Memory B cell (primary cell): ENCODE results near the gene CDK11B.

ENCODE experiments used
- ATAC-seq: fragments of 150-1000 bp; cut with Tn5 transposase; 2 replicates; pipeline ENCODE4 v1.10.0; 2021; ENCODE audit warnings: low read depth, mild to moderate bottlenecking, moderate library complexity
- DNase-seq, 2 donors: peaks; one replicate each; pipeline ENCODE4 v3.0.0; 2022; ENCODE audit warnings: low spot score in 2 of 2
- H3K27ac Mint-ChIP-seq: one replicate; pipeline ENCODE4 v1.8.0; 2022; ENCODE audit warnings: mild to moderate bottlenecking, moderate library complexity, mixed read lengths
- H3K27me3 Mint-ChIP-seq: one replicate; pipeline ENCODE4 v1.8.0; 2022; ENCODE audit warnings: mixed read lengths
- H3K36me3 Mint-ChIP-seq: one replicate; pipeline ENCODE4 v1.8.0; 2022; ENCODE audit warnings: mild to moderate bottlenecking, mixed read lengths
- H3K4me1 Mint-ChIP-seq: one replicate; pipeline ENCODE4 v1.8.0; 2022; ENCODE audit warnings: mixed read lengths
- H3K4me3 Mint-ChIP-seq: one replicate; pipeline ENCODE4 v1.8.0; 2022; ENCODE audit warnings: mild to moderate bottlenecking, moderate library complexity, mixed read lengths
- H3K9me3 Mint-ChIP-seq: one replicate; pipeline ENCODE4 v1.8.0; 2022; ENCODE audit warnings: mixed read lengths

Gene CDK11B

DNA sequence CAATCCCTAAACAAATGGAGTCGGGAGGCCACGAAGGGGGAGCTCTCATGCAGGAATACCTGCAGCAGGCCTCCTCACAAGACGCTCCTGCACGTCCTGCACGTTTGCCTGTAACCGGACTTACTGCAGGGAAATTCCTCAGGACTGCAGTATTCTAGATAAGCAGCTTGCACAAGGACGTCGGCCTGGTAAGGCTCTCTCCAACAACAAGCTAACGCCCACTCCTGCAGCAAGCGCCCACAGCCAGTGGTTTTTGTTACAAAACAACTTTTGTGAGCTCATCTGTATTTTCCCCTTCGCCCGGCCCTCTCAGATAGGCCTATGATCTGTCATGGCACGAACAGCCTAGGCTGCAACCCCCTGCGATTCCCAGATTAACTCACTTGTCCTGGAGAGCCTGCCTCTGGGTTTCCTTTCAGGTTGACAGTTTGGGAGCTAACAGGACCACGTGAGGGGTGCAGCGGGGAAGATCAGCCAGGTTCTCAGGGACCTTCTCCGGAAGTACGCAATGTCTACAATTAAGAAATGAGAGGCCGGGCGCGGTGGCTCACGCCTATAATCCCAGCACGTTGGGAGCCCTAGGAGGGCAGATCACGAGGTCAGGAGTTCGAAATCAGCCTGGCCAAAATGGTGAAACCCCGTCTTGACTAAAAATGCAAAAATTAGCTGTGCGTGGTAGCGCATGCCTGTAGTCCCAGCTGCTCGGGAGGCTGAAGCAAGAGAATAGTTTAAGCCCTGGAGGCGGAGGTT, 44.4 kb downstream of the CDK11B start:
- H3K9me3 Mint-ChIP-seq: no peaks in the 10 kb centered on the region
- H3K27me3 Mint-ChIP-seq: no peaks in the 10 kb centered on the region
- DNase-seq: no peak
- peak overlapping the region; percentile 96 for H3K27ac Mint-ChIP-seq
- peaks cover 11% of the 10 kb centered on the region for H3K4me1 Mint-ChIP-seq
- no peak for ATAC-seq
- peak overlapping the region; percentile 99 for H3K4me3 Mint-ChIP-seq
- peaks cover 1% of the 10 kb centered on the region for H3K36me3 Mint-ChIP-seq

DNA sequence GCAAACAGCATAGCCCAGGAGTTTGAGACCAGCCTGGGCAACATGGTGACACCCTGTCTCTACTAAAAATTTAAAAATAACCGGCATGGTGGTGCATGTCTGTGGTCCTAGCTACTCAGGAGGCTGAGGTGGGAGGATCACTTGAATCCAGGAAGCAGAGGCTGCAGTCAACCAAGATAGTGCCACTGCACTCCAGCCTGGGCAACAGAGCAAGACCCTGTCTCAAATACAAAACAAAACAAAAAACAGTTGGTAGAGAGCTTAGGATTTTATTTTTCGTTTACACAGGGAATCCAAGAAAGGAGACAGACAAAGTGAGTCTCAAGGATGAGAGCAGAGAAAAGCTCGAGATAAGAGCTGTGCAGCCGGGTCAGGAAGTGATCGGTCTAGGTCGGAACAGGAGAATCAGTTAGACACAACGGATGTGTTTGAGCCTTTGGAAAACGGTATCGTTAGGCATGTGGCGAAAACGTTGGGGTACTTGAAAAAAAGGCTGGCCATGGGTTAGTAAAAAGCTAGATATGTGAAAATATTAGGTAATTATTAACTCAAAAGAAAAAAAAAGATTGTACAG, 45.2 kb downstream of the CDK11B start:
- Mint-ChIP-seq H3K9me3 (no peaks in the 10 kb centered on the region), H3K4me1 (peaks cover 11% of the 10 kb centered on the region), H3K27me3 (no peaks in the 10 kb centered on the region), H3K27ac (peak overlapping the region; percentile 45), H3K4me3 (peak overlapping the region; percentile 75), H3K36me3 (no peaks in the 10 kb centered on the region)
- ATAC-seq: no peak
- no peak for DNase-seq

DNA sequence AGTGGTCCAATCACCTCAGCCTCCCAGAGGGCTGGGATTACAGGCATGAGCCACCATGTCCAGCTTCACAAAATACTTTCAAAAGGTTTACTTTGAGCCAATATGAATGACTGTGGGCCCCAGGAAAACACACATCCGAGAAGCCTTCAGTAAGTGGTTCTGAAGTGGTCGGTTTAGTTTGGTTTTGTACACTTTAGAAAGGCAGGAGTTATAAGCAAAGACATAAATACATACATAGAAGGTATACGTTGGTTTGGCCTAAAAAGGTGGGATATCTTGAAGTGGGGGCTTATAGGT, 46.8 kb downstream of the CDK11B start:
- Mint-ChIP-seq H3K27ac (no peak overlapping the region), H3K9me3 (no peaks in the 10 kb centered on the region), H3K4me3 (no peak overlapping the region), H3K36me3 (no peaks in the 10 kb centered on the region), H3K27me3 (no peaks in the 10 kb centered on the region), H3K4me1 (peaks cover 14% of the 10 kb centered on the region)
- no peak for ATAC-seq
- no peak for DNase-seq

DNA sequence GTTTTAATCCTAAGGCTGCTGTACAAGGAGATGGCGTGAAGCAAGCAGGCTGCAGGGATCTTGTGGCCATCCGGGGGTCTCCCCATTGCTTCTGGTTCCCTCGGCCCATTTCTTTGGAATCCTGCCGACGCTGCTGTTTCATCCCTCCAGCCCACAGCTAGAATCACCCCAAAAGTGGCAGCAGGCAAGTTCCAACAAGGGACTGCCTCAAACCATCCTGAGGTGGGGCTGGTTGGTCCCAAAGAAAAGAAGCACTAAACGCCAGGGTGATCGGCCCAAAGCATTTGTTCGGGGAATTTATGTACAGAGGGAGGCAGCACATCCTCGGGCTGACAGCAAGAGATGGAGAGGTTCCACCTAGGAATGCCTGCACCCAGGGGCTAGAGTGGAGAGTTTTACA, 48.0 kb downstream of the CDK11B start:
- Mint-ChIP-seq H3K27me3 (no peaks in the 10 kb centered on the region), H3K4me3 (no peak overlapping the region)
- ATAC-seq: no peak

DNA sequence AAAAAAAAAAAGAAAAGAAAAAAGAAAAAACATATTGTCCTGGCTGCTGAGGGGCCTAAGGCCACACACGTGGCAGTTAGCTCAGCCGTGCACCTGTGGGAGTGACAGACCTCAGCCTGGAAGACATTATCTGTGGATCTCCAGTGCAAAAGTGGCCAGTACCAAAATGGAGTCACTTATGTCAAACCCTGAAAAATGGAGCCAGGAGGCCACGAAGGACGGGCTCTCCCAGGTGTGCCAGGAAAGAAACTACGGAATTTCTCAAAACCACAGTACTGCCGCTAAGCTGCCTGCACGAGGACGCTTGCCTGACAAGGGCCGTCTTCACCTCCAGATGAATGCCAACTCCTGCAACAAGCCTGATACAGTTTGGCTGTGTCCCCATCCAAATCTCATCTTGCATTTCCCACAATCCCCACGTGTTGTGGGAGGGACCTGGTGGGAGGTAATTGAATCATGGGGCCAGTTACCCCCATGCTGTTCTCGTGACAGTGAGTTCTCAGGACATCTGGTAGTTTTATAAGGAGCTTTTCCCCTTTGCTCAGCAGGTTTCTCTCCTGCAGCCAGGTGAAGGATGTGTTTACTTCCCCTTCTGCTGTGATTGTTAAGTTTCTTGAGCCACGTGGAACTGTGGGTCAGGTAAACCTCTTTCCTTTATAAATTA, 48.9 kb downstream of the CDK11B start:
- H3K4me3 Mint-ChIP-seq: no peak overlapping the region
- DNase-seq: no peak
- H3K27me3 Mint-ChIP-seq: peaks cover 2% of the 10 kb centered on the region
- no peak overlapping the region for H3K27ac Mint-ChIP-seq
- ATAC-seq: no peak
- no peaks in the 10 kb centered on the region for H3K9me3 Mint-ChIP-seq
- H3K36me3 Mint-ChIP-seq: no peaks in the 10 kb centered on the region
- H3K4me1 Mint-ChIP-seq: peaks cover 18% of the 10 kb centered on the region

More for the DNA sequence above, 48.0 kb downstream of the CDK11B start:
- no peak overlapping the region for H3K27ac Mint-ChIP-seq
- DNase-seq: no peak
- no peaks in the 10 kb centered on the region for H3K36me3 Mint-ChIP-seq
- H3K9me3 Mint-ChIP-seq: no peaks in the 10 kb centered on the region
- H3K4me1 Mint-ChIP-seq: peaks cover 18% of the 10 kb centered on the region

DNA sequence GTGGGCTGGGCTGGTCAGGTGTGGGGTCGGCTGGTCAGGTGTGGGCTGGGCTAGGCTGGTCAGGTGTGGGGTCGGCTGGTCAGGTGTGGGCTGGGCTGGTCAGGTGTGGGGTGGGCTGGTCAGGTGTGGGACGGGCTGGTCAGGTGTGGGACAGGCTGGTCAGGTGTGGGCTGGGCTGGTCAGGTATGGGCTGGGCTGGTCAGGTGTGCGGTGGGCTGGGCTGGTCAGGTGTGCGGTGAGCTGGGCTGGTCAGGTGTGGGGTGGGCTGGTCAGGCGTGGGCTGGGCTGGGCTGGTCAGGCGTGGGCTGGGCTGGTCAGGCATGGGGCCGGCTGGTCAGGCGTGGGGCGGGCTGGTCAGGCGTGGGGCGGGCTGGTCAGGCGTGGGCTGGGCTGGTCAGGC, 52.6 kb downstream of the CDK11B start:
- peaks cover 16% of the 10 kb centered on the region for H3K4me1 Mint-ChIP-seq
- H3K9me3 Mint-ChIP-seq: no peaks in the 10 kb centered on the region
- DNase-seq (no peak), ATAC-seq (no peak)
- H3K27ac Mint-ChIP-seq: no peak overlapping the region
- H3K27me3 Mint-ChIP-seq: peaks cover 3% of the 10 kb centered on the region
- H3K4me3 Mint-ChIP-seq: no peak overlapping the region
- no peaks in the 10 kb centered on the region for H3K36me3 Mint-ChIP-seq

DNA sequence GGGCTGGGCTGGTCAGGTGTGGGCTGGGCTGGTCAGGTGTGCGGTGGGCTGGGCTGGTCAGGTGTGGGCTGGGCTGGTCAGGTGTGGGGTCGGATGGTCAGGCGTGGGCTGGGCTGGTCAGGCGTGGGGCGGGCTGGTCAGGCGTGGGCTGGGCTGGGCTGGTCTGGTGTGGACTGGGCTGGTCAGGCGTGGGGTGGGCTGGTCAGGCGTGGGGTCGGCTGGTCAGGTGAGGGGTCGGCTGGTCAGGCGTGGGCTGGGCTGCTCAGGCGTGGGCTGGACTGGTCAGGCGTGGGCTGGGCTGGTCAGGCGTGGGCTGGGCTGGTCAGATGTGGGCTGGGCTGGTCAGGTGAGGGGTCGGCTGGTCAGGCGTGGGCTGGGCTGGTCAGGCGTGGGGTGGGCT, 53.1 kb downstream of the CDK11B start:
- H3K4me1 Mint-ChIP-seq: peaks cover 16% of the 10 kb centered on the region
- no peaks in the 10 kb centered on the region for H3K36me3 Mint-ChIP-seq
- no peak overlapping the region for H3K27ac Mint-ChIP-seq
- DNase-seq (no peak), ATAC-seq (no peak)
- peaks cover 3% of the 10 kb centered on the region for H3K27me3 Mint-ChIP-seq
- H3K9me3 Mint-ChIP-seq: no peaks in the 10 kb centered on the region
- no peak overlapping the region for H3K4me3 Mint-ChIP-seq

DNA sequence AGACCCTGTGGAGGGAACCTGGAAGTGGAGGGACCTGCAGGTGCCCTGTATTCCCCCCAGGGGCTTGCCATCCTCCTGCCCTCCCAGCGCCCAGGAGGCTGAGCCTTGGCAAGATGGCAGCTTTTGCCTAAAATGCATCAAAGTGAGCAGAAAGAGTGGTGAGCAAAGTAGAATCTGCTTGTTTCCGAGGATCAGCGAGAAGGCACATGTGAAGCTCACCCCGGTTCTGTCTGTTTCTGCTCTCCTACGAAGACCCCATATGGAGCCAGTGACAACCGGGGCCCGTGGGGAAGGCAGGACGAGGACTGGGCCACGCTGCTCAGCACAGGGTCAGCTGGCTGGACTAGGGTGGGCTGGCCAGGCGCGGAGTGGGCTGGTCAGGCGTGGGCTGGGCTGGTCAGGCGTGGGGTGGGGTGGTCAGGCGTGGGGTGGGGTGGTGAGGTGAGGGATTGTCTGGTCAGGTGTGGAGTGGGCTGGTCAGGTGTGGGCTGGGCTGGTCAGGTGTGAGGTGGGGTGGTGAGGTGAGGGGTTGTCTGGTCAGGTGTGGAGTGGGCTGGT, 53.7 kb downstream of the CDK11B start:
- DNase-seq (no peak), ATAC-seq (no peak)
- Mint-ChIP-seq H3K9me3 (no peaks in the 10 kb centered on the region), H3K27ac (peak overlapping the region; percentile 28), H3K4me1 (peaks cover 16% of the 10 kb centered on the region), H3K36me3 (no peaks in the 10 kb centered on the region), H3K4me3 (no peak overlapping the region), H3K27me3 (peaks cover 3% of the 10 kb centered on the region)

DNA sequence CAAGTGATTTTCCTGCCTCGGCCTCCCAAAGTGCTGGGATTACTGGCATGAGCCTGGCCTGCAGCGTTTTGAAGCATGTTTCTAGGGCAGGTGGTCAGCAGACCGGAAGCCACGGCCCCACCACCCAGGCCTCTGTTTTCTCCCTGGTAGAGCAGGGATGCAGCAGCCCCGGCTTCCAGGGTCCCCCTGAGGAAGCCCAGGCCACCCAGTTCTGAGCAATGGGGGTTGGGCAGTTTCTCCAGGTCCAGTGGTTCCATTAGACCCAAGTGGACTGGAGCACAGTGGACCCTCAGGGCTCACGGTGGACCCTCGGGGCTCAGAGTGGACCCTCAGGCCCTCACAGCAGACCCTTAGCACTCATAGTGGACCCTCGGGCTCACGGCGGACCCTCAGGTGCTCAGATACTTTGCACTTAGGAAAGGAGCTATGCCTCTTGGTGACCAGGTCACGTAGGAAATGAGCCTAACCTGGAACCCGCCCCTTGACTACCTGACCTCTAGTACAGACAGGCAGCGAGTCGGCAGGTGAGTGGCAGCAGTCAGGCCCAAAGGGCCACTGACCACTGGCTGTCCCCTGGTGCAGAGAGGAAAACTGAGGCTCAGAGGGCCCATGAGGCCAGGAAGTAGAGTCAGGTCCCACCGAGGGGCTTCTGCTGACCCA, 54.3 kb downstream of the CDK11B start:
- Mint-ChIP-seq H3K4me1 (peaks cover 14% of the 10 kb centered on the region), H3K4me3 (no peak overlapping the region), H3K9me3 (no peaks in the 10 kb centered on the region), H3K36me3 (no peaks in the 10 kb centered on the region), H3K27me3 (peaks cover 3% of the 10 kb centered on the region), H3K27ac (peak overlapping the region; percentile 28)
- no peak for DNase-seq
- no peak for ATAC-seq

DNA sequence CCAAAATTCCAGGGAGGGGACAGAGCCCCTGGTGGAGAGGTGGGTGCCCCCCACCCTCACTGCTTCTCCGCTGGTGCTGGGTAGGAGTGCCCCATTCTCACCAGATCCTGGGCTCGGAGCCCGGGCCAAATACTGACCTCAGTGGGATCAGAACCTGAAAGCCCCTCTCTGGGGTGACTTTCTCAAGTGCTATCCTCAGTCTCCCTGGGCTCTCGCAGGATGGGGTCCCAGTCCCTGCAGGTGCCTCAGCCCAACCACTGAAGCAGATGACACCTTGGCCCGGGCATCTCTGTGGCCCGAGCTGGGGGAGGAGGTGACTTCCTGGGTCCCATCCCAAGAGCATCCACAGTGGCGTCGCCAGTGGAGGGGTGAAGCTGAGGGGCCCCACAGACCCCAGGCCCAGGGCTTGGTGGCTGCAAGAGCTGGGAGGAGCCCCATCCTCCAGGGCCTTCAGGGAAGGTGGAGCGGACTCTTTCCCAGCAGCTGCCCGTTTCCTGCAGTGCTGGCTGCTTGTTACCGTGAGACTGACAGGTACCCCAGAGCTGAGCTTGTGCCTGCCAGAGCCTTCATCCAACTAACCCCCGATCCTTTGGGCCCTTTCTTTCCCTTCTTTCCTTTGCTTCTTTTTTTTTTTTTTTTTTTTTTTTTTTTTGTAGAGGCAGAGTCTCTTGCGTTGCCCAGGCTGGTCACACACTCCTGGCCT, 55.0 kb downstream of the CDK11B start:
- Mint-ChIP-seq H3K36me3 (no peaks in the 10 kb centered on the region), H3K9me3 (no peaks in the 10 kb centered on the region), H3K27me3 (peaks cover 6% of the 10 kb centered on the region), H3K27ac (no peak overlapping the region), H3K4me1 (peaks cover 14% of the 10 kb centered on the region), H3K4me3 (no peak overlapping the region)
- DNase-seq: no peak
- no peak for ATAC-seq

DNA sequence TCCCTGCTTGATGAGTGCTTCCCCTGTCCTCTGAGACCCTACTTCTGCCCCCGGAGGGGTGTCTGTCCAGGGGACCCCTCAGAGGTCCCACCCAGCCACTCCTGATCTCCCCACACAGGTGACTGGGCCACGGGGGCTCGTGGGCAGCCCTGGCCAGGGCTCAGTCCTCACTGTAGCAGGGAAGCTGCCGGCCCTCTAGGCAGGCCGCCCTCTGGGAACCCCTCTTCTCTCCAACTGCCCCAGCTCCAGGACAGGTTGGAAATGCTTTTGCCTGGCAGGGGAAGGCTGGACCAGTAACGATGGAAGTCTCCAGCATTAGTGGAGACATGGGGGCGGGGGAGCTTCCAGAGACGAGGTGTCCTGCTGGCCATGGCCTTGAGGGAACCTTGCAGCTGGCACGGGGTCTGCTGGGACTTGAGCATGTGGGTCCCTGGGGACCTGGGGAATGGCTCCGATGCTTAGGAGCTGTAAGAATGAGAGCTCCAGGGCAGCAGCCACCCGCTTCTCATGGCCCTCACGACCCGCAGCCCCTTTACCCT, 55.8 kb downstream of the CDK11B start:
- peaks cover 9% of the 10 kb centered on the region for H3K27me3 Mint-ChIP-seq
- H3K27ac Mint-ChIP-seq: no peak overlapping the region
- H3K9me3 Mint-ChIP-seq: no peaks in the 10 kb centered on the region
- no peaks in the 10 kb centered on the region for H3K36me3 Mint-ChIP-seq
- H3K4me3 Mint-ChIP-seq: no peak overlapping the region
- peaks cover 14% of the 10 kb centered on the region for H3K4me1 Mint-ChIP-seq
- no peak for DNase-seq
- no peak for ATAC-seq

DNA sequence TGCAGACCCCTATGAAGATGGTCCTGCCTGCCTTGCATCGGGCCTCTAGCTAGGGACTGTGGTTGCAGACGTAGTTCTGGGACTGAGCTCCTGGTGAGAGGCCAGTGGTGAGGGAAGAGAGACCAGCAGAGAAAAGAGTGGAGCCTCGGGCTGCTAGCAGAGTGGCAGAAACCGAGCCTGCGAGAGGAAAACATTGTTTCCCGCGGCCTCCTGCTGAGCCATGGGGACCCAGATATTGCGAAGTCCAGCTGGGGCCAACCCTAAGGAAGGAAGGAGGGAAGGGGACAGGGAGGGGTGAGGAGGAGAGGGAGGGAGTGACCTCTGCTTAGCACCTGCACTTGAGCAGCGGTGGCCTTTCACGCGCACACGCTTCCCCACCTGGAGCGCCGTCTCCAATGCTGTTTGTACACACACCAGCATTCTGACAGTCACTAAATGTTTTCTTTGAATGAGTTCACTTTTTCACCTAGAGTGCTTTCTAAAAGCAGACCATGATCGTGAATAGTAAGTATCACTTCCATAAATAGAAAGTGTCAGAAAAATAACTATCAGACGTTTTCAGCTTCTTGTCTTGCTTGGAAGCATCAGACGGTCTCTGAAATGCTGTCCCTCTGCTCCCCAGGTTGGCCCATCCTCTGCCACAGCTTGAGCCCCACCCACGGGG, 56.4 kb downstream of the CDK11B start:
- H3K9me3 Mint-ChIP-seq: no peaks in the 10 kb centered on the region
- peaks cover 11% of the 10 kb centered on the region for H3K4me1 Mint-ChIP-seq
- no peak overlapping the region for H3K4me3 Mint-ChIP-seq
- DNase-seq: no peak
- H3K36me3 Mint-ChIP-seq: no peaks in the 10 kb centered on the region
- no peak overlapping the region for H3K27ac Mint-ChIP-seq
- peak; percentile 16 for ATAC-seq
- H3K27me3 Mint-ChIP-seq: peaks cover 9% of the 10 kb centered on the region
